Inflammatory macrophage treated with lipopolysaccharide for 1 hour (primary cell): ENCODE measurements around the gene USE1.
"Not testable (repeated sequence)": the region's sequence is repeated elsewhere in the genome, so short reads cannot be mapped to it uniquely, and the experiment has no call there.

Source experiments
- DNase-seq, 2 donors: peaks; one replicate each; pipeline ENCODE4 v3.0.0-alpha.2; 2020 to 2022

Gene USE1

GRCh38 chr19:17215127-17215971 is at the start of gene USE1:
Gene USE1, plus strand, starts transcription at chr19:17215357. Its CDS starts 49 bp downstream, at chr19:17215406.
- DNase-seq = peak; percentile 87

GRCh38 chr19:17165715-17166114 is 49.4 kb upstream of the USE1 start:
- no peak for DNase-seq

- peak; percentile 62 to 76 for DNase-seq
Measured at GRCh38 chr19:17170538-17171297, 44.4 kb upstream of the USE1 start.

GRCh38 chr19:17171874-17172273 is 43.3 kb upstream of the USE1 start:
- DNase-seq = no peak

GRCh38 chr19:17172624-17173345 is 42.4 kb upstream of the USE1 start:
- DNase-seq = no peak

GRCh38 chr19:17178291-17178690 is 36.9 kb upstream of the USE1 start:
- no peak for DNase-seq

GRCh38 chr19:17180997-17181702 is 34.0 kb upstream of the USE1 start:
- DNase-seq = no peak

GRCh38 chr19:17183271-17183761 is 31.8 kb upstream of the USE1 start:
- DNase-seq = no peak

- DNase-seq = peak; percentile 56 to 64
Measured at GRCh38 chr19:17183858-17184321, 31.3 kb upstream of the USE1 start.

GRCh38 chr19:17184371-17184841 is 30.8 kb upstream of the USE1 start:
- DNase-seq = peak; percentile 57 to 89

GRCh38 chr19:17185590-17185989 is 29.6 kb upstream of the USE1 start:
- no peak for DNase-seq

- DNase-seq = not testable (repeated sequence)
Measured at GRCh38 chr19:17191736-17192135, 23.4 kb upstream of the USE1 start.

GRCh38 chr19:17192751-17193150 is 22.4 kb upstream of the USE1 start:
- DNase-seq = no peak

- DNase-seq = no peak
Measured at GRCh38 chr19:17194608-17195007, 20.5 kb upstream of the USE1 start.

GRCh38 chr19:17195106-17195505 is 20.1 kb upstream of the USE1 start:
- DNase-seq = no peak

GRCh38 chr19:17196610-17197009 is 18.5 kb upstream of the USE1 start:
- no peak for DNase-seq

GRCh38 chr19:17197666-17198065 is 17.5 kb upstream of the USE1 start:
- DNase-seq = no peak

GRCh38 chr19:17200408-17201079 is 14.6 kb upstream of the USE1 start:
- no peak for DNase-seq

- DNase-seq = peak in 1 of 2 donors; percentile 10
Measured at GRCh38 chr19:17202249-17202648, 12.9 kb upstream of the USE1 start.

- DNase-seq = no peak
Measured at GRCh38 chr19:17202713-17203112, 12.4 kb upstream of the USE1 start.
